Glomerular visceral epithelial cell (primary cell): ENCODE data around the gene POP5.
"Not testable (repeated sequence)": the region's sequence is repeated elsewhere in the genome, so short reads cannot be mapped to it uniquely, and the experiment has no call there.

ENCODE experiments used
- DNase-seq: peaks from one replicate; pipeline ENCODE4 v3.0.0-alpha.2; 2016; ENCODE audit errors: extremely low spot score

Gene POP5

GRCh38 chr12:120536064-120536791 is 45.0 kb downstream of the POP5 start:
- no peak for DNase-seq

GRCh38 chr12:120534703-120535655 is 46.2 kb downstream of the POP5 start:
- peak; percentile 58 for DNase-seq

- peak; percentile 78 for DNase-seq
Measured at GRCh38 chr12:120534203-120534702, 46.9 kb downstream of the POP5 start, which contains the start of gene RNF10. Gene RNF10, plus strand, starts transcription at chr12:120534356. Its CDS starts 456 bp downstream, at chr12:120534812.

GRCh38 chr12:120532701-120533238 is 48.4 kb downstream of the POP5 start:
- no peak for DNase-seq

GRCh38 chr12:120530418-120530761 is 50.8 kb downstream of the POP5 start:
- not testable (repeated sequence) for DNase-seq

- DNase-seq = no peak
Measured at GRCh38 chr12:120529641-120530417, 51.4 kb downstream of the POP5 start.

- peak; percentile 74 for DNase-seq
Measured at GRCh38 chr12:120528861-120529525, 52.2 kb downstream of the POP5 start, which contains the start of gene COQ5. Gene COQ5, minus strand, starts transcription at chr12:120529158. Its CDS starts 17 bp downstream, at chr12:120529141.
